ENCODE data around the gene MRLN.
"Not testable (repeated sequence)": the region's sequence is repeated elsewhere in the genome, so short reads cannot be mapped to it uniquely, and the experiment has no call there.

Gene MRLN

GRCh38 chr10:59744762-59745161, 8.5 kb downstream of the MRLN start:
- DNase-seq, result not testable (repeated sequence)

GRCh38 chr10:59744156-59744555, 9.1 kb downstream of the MRLN start:
- DNase-seq, result not testable (repeated sequence)

- DNase-seq, result no peak
Observed at GRCh38 chr10:59741583-59741982, 11.7 kb downstream of the MRLN start.

- DNase-seq, result no peak
Observed at GRCh38 chr10:59741048-59741447, 12.2 kb downstream of the MRLN start.

GRCh38 chr10:59736749-59737148, 16.5 kb downstream of the MRLN start:
- no peak for DNase-seq

- no peak for DNase-seq
Observed at GRCh38 chr10:59735296-59735695, 18.0 kb downstream of the MRLN start.

GRCh38 chr10:59734014-59734462, 19.2 kb downstream of the MRLN start:
- no peak for DNase-seq

GRCh38 chr10:59733321-59734013, 19.8 kb downstream of the MRLN start:
- not testable (repeated sequence) for DNase-seq

- not testable (repeated sequence) for DNase-seq
Observed at GRCh38 chr10:59732849-59733248, 20.4 kb downstream of the MRLN start.

- not testable (repeated sequence) for DNase-seq
Observed at GRCh38 chr10:59729167-59729566, 24.1 kb downstream of the MRLN start.

- DNase-seq, result no peak
Observed at GRCh38 chr10:59724098-59724938, 28.9 kb downstream of the MRLN start.

- no peak for DNase-seq
Observed at GRCh38 chr10:59720377-59720776, 32.9 kb downstream of the MRLN start.

GRCh38 chr10:59719374-59719773, 33.9 kb downstream of the MRLN start:
- no peak for DNase-seq

- no peak for DNase-seq
Observed at GRCh38 chr10:59718257-59718656, 35.0 kb downstream of the MRLN start.

GRCh38 chr10:59713196-59713821, 39.9 kb downstream of the MRLN start:
- DNase-seq, result no peak

- no peak for DNase-seq
Observed at GRCh38 chr10:59711871-59712494, 41.3 kb downstream of the MRLN start.

- DNase-seq, result no peak
Observed at GRCh38 chr10:59709395-59710125, 43.7 kb downstream of the MRLN start, which contains the start of gene SLC16A9. Gene SLC16A9 (minus strand): TSS chr10:59709850. CDS start chr10:59684291, 25,559 bp downstream.

GRCh38 chr10:59708816-59709394, 44.4 kb downstream of the MRLN start:
- DNase-seq, result no peak

GRCh38 chr10:59706851-59707797, 46.1 kb downstream of the MRLN start:
- DNase-seq, result no peak

- DNase-seq, result no peak
Observed at GRCh38 chr10:59705931-59706330, 47.3 kb downstream of the MRLN start.

GRCh38 chr10:59704630-59705029, 48.6 kb downstream of the MRLN start:
- DNase-seq, result no peak

All from SHP77 treated with DMSO at 0.1 percent for 48 hours (cell line).